Measurements from ENCODE around the gene C17orf107.

The C17orf107 gene

DNA sequence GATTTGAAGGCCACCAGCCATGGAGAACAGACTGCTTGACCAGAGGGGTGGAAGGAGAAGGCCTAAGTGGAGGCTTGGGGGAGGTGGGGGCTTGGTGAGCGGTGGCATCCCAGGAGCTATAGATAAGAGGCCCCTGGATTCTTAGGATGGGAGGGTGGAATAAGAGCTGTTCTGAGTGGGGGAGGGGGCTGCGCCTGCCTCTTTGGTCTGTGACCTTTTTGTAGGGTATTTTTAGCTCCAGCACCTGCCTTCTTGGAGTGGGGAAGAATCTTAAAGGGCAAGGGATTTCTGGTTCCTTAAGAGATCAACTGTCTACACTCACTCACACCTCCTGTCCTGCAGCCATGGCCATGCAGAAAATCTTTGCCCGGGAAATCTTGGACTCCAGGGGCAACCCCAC is 52.1 kb downstream of the C17orf107 start:
- DNase-seq: no peak
